Liver (tissue), 9 donors: Measurements from ENCODE around the gene EDN1. TPM values are rescaled to one million over a fixed set of nuclear protein-coding genes. Genes with fewer than 3 reads are reported as not detected.

Experiments
- DNase-seq: peaks from one replicate; pipeline ENCODE4 v3.0.0-alpha.2; 2017; ENCODE audit warnings: low spot score
- H3K27ac ChIP-seq, 2 donors: one replicate each; pipeline ENCODE4 v1.7.0; 2013; ENCODE audit warnings: inconsistent platforms in 2 of 2, low read length in 2 of 2, control low read depth in 1 of 2, low read depth in 1 of 2, mild to moderate bottlenecking in 1 of 2
- H3K27me3 ChIP-seq, 4 donors: one replicate each; pipeline versions ENCODE4 v1.6.1 to v1.7.0; 2013; ENCODE audit warnings: low read length in 3 of 4, inconsistent platforms in 1 of 4, mild to moderate bottlenecking in 1 of 4, moderate library complexity in 1 of 4; ENCODE audit not compliant: control insufficient read depth in 4 of 4, insufficient read depth in 4 of 4
- H3K36me3 ChIP-seq, 4 donors: one replicate each; pipeline versions ENCODE4 v1.6.1 to v1.7.0; 2013; ENCODE audit warnings: low read length in 3 of 4, mild to moderate bottlenecking in 3 of 4, low read depth in 1 of 4, moderate library complexity in 1 of 4; ENCODE audit not compliant: control insufficient read depth in 4 of 4, insufficient read depth in 3 of 4
- H3K4me1 ChIP-seq, 4 donors: one replicate each; pipeline versions ENCODE4 v1.6.1 to v1.7.0; 2013; ENCODE audit warnings: low read length in 3 of 4, mild to moderate bottlenecking in 3 of 4, moderate library complexity in 1 of 4; ENCODE audit not compliant: control insufficient read depth in 4 of 4, insufficient read depth in 4 of 4
- H3K4me3 ChIP-seq, 3 donors: one replicate each; pipeline versions ENCODE4 v1.6.1 to v1.7.0; 2013; ENCODE audit warnings: low read length in 3 of 3, control low read depth in 1 of 3, low read depth in 1 of 3, mild to moderate bottlenecking in 1 of 3
- H3K9ac ChIP-seq, 2 donors: one replicate each; pipeline ENCODE4 v1.7.0; 2013; ENCODE audit warnings: low read length in 2 of 2, mild to moderate bottlenecking in 2 of 2, moderate library complexity in 2 of 2, control low read depth in 1 of 2, low read depth in 1 of 2
- H3K9me3 ChIP-seq, 4 donors: one replicate each; pipeline versions ENCODE4 v1.6.1 to v1.7.0; 2013; ENCODE audit warnings: low read length in 3 of 4; ENCODE audit not compliant: control insufficient read depth in 4 of 4
- EGR1 ChIP-seq, 2 donors: IDR thresholded peaks; 2 replicates each; pipeline ENCODE4 v1.6.1; 2016 to 2018; ENCODE audit warnings: antibody characterized with exemption in 2 of 2, low read depth in 2 of 2
- FOXA1 ChIP-seq: IDR thresholded peaks from 2 replicates; pipeline ENCODE4 v1.6.1; 2016; ENCODE audit warnings: antibody characterized with exemption
- FOXA2 ChIP-seq: IDR thresholded peaks from 2 replicates; pipeline ENCODE4 v1.6.1; 2016; ENCODE audit warnings: antibody characterized with exemption
- GABPA ChIP-seq, 2 donors: IDR thresholded peaks in 1 of 2; conservative IDR thresholded peaks in 1 of 2; 2 replicates each; pipeline ENCODE4 v1.6.1; 2016; ENCODE audit warnings: antibody characterized with exemption in 2 of 2, mild to moderate bottlenecking in 1 of 2, moderate library complexity in 1 of 2
- HNF4G ChIP-seq: IDR thresholded peaks from 2 replicates; pipeline ENCODE4 v1.6.1; 2016; ENCODE audit warnings: antibody characterized with exemption
- JUND ChIP-seq, 2 donors: IDR thresholded peaks; 2 replicates each; pipeline ENCODE4 v1.6.1; 2016; ENCODE audit warnings: antibody characterized with exemption in 2 of 2
- RAD21 ChIP-seq, 2 donors: IDR thresholded peaks; 2 replicates each; pipeline ENCODE4 v1.6.1; 2016; ENCODE audit warnings: antibody characterized with exemption in 2 of 2, mild to moderate bottlenecking in 2 of 2
- RXRA ChIP-seq, 2 donors: IDR thresholded peaks; 2 replicates each; pipeline ENCODE4 v1.6.1; 2017 to 2018; ENCODE audit warnings: antibody characterized with exemption in 2 of 2, mild to moderate bottlenecking in 1 of 2
- SP1 ChIP-seq: IDR thresholded peaks from 2 replicates; pipeline ENCODE4 v1.6.1; 2018; ENCODE audit warnings: antibody characterized with exemption, mild to moderate bottlenecking
- TAF1 ChIP-seq: conservative IDR thresholded peaks from 2 replicates; pipeline ENCODE4 v1.6.1; 2016; ENCODE audit warnings: antibody characterized with exemption, mild to moderate bottlenecking
- WGBS: extraction: QIAGEN DNeasy Blood & Tissue Kit; methylation state at CpG from one replicate; pipeline ENCODE4 v1.1.7; 2013; 5-methylcytosine and 5-hydroxymethylcytosine counted together
- polyA plus RNA-seq, 2 donors: library from polyadenylated mRNA; stranded (reverse) in 1 of 2; unstranded in 1 of 2; fragments of 200-250 nt in 1 of 2; fragments of >200 nt in 1 of 2; fragmentation: Nextera tagmentation in 1 of 2; extraction: Ambion mirVana in 1 of 2; gene quantifications; one replicate each; pipeline versions ENCODE4 v1.2.1 to v1.2.3, GENCODE V29; 2013 to 2015
- total RNA-seq, 2 donors: library from RNA; depleted of rRNA; stranded (reverse); fragments of >200 nt; gene quantifications; one replicate each; pipeline ENCODE4 v1.2.3, GENCODE V29; 2014
- TF ChIP-seq, protein P1 (sequence below): IDR thresholded peaks from 2 replicates; pipeline ENCODE4 v1.6.1; 2016; ENCODE audit warnings: antibody characterized with exemption, mild to moderate bottlenecking
- TF ChIP-seq, protein P2 (sequence below): IDR thresholded peaks from 2 replicates; pipeline ENCODE4 v1.6.1; 2016; ENCODE audit warnings: antibody characterized with exemption
- TF ChIP-seq, protein P3 (sequence below): fragments of 150-350 bp; IDR thresholded peaks from 2 replicates; pipeline ENCODE4 v1.5.1; 2017; ENCODE audit warnings: improper control_type of control experiment, low read depth, low read length; ENCODE audit not compliant: missing input control
- TF ChIP-seq, protein P4 (sequence below): IDR thresholded peaks from 2 replicates; pipeline ENCODE4 v1.6.1; 2016; ENCODE audit warnings: antibody characterized with exemption
- TF ChIP-seq, protein P5 (sequence below): IDR thresholded peaks from 2 replicates; pipeline ENCODE4 v1.6.1; 2016; ENCODE audit warnings: antibody characterized with exemption
- donor health status: healthy.
- donor health status: healthy.
- donor health status: healthy.
- donor health status: healthy.
- donor health status: healthy.

Gene EDN1
- total and polyA plus RNA-seq, 4 donors: 0.70 to 1.2 (median 1.0) TPM

DNA sequence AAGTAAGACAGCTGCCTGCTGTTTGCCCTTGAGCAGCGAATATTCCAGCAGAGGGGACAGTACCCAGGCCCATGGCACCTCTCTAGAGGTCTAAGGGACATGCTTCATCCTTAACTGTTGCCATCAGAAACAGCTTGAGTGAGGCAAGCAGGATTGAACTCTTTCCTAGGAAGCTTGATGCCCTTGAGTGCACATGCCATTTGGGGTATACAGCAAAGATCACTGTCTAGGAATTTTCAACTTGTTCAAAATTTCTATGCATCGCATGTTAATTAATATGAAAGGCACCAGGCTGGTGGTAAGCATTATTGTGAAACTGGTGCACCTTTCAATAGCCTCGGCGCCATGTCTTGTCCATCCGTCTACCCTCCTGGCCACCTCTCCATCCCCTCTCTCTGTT, 54.1 kb downstream of the EDN1 start:
- Histone ChIP-seq H3K9me3 (no peaks in the 10 kb centered on the region), H3K4me1 (peaks cover 27 to 59% (median 46%) of the 10 kb centered on the region in 4 donors), H3K36me3 (no peaks in the 10 kb centered on the region), H3K4me3 (no peak overlapping the region), H3K9ac (no peak overlapping the region), H3K27ac (peak overlapping the region; percentile 74 to 90), H3K27me3 (no peaks in the 10 kb centered on the region)
- DNase-seq: no peak
- no peak for TF ChIP-seq RXRA (IDR thresholded peaks at IDR 0.05)
- TF ChIP-seq, protein P1, sequence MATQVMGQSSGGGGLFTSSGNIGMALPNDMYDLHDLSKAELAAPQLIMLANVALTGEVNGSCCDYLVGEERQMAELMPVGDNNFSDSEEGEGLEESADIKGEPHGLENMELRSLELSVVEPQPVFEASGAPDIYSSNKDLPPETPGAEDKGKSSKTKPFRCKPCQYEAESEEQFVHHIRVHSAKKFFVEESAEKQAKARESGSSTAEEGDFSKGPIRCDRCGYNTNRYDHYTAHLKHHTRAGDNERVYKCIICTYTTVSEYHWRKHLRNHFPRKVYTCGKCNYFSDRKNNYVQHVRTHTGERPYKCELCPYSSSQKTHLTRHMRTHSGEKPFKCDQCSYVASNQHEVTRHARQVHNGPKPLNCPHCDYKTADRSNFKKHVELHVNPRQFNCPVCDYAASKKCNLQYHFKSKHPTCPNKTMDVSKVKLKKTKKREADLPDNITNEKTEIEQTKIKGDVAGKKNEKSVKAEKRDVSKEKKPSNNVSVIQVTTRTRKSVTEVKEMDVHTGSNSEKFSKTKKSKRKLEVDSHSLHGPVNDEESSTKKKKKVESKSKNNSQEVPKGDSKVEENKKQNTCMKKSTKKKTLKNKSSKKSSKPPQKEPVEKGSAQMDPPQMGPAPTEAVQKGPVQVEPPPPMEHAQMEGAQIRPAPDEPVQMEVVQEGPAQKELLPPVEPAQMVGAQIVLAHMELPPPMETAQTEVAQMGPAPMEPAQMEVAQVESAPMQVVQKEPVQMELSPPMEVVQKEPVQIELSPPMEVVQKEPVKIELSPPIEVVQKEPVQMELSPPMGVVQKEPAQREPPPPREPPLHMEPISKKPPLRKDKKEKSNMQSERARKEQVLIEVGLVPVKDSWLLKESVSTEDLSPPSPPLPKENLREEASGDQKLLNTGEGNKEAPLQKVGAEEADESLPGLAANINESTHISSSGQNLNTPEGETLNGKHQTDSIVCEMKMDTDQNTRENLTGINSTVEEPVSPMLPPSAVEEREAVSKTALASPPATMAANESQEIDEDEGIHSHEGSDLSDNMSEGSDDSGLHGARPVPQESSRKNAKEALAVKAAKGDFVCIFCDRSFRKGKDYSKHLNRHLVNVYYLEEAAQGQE: no peak
- no peak for TF ChIP-seq SP1
- TF ChIP-seq RAD21 (IDR thresholded peaks at IDR 0.05): no peak
- TF ChIP-seq, protein P2, sequence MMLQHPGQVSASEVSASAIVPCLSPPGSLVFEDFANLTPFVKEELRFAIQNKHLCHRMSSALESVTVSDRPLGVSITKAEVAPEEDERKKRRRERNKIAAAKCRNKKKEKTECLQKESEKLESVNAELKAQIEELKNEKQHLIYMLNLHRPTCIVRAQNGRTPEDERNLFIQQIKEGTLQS: no peak
- no peak for TF ChIP-seq FOXA1
- TF ChIP-seq FOXA2: no peak
- no peak for TF ChIP-seq JUND (IDR thresholded peaks at IDR 0.05)
- TF ChIP-seq GABPA (IDR thresholded peaks at IDR 0.05 in 1 of 2, conservative IDR thresholded peaks at IDR 0.05 in 1 of 2): no peak
- TF ChIP-seq, protein P3, sequence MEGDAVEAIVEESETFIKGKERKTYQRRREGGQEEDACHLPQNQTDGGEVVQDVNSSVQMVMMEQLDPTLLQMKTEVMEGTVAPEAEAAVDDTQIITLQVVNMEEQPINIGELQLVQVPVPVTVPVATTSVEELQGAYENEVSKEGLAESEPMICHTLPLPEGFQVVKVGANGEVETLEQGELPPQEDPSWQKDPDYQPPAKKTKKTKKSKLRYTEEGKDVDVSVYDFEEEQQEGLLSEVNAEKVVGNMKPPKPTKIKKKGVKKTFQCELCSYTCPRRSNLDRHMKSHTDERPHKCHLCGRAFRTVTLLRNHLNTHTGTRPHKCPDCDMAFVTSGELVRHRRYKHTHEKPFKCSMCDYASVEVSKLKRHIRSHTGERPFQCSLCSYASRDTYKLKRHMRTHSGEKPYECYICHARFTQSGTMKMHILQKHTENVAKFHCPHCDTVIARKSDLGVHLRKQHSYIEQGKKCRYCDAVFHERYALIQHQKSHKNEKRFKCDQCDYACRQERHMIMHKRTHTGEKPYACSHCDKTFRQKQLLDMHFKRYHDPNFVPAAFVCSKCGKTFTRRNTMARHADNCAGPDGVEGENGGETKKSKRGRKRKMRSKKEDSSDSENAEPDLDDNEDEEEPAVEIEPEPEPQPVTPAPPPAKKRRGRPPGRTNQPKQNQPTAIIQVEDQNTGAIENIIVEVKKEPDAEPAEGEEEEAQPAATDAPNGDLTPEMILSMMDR: no peak
- TF ChIP-seq, protein P4, sequence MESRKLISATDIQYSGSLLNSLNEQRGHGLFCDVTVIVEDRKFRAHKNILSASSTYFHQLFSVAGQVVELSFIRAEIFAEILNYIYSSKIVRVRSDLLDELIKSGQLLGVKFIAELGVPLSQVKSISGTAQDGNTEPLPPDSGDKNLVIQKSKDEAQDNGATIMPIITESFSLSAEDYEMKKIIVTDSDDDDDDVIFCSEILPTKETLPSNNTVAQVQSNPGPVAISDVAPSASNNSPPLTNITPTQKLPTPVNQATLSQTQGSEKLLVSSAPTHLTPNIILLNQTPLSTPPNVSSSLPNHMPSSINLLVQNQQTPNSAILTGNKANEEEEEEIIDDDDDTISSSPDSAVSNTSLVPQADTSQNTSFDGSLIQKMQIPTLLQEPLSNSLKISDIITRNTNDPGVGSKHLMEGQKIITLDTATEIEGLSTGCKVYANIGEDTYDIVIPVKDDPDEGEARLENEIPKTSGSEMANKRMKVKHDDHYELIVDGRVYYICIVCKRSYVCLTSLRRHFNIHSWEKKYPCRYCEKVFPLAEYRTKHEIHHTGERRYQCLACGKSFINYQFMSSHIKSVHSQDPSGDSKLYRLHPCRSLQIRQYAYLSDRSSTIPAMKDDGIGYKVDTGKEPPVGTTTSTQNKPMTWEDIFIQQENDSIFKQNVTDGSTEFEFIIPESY: no peak
- no peak for TF ChIP-seq EGR1 (IDR thresholded peaks at IDR 0.05; ENCODE audit: low read depth in 2 of 2)
- no peak for TF ChIP-seq TAF1
- TF ChIP-seq HNF4G: no peak
- TF ChIP-seq, protein P5, sequence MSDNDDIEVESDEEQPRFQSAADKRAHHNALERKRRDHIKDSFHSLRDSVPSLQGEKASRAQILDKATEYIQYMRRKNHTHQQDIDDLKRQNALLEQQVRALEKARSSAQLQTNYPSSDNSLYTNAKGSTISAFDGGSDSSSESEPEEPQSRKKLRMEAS: no peak
- 92% methylated on average over 5 of the region's 5 CpGs for WGBS
